Nephron (organoid): ENCODE measurements around the gene ABCA9.
A peak's percentile ranks its signal among the peaks of the same experiment; 100 is the strongest.

Experiments
- H3K27ac Mint-ChIP-seq, 3 experiments: 2 replicates each; pipeline ENCODE4 v1.8.0; 2020; ENCODE audit warnings: mixed read lengths in 3 of 3, mild to moderate bottlenecking in 2 of 3, moderate library complexity in 1 of 3
- H3K27me3 Mint-ChIP-seq: 2 replicates; pipeline ENCODE4 v1.8.0; 2021; ENCODE audit warnings: low read depth, mild to moderate bottlenecking, moderate library complexity, mixed read lengths
- H3K36me3 Mint-ChIP-seq: 2 replicates; pipeline ENCODE4 v1.8.0; 2020; ENCODE audit warnings: low read depth, mixed read lengths
- H3K4me1 Mint-ChIP-seq: 2 replicates; pipeline ENCODE4 v1.8.0; 2020; ENCODE audit warnings: mixed read lengths
- H3K4me3 Mint-ChIP-seq, 3 experiments: 2 replicates each; pipeline ENCODE4 v1.8.0; 2020; ENCODE audit warnings: mild to moderate bottlenecking in 3 of 3, mixed read lengths in 3 of 3, moderate library complexity in 2 of 3
- H3K9me3 Mint-ChIP-seq: 2 replicates; pipeline ENCODE4 v1.8.0; 2020; ENCODE audit warnings: mixed read lengths
- TF ChIP-seq, protein P1 (sequence below), 3 experiments: fragments of 200-600 bp; sonication (generic); IDR thresholded peaks; one replicate each; pipeline ENCODE4 v1.5.0; 2021; ENCODE audit warnings: antibody characterized with exemption in 3 of 3; ENCODE audit not compliant: unreplicated experiment in 3 of 3

The ABCA9 gene, protein sequence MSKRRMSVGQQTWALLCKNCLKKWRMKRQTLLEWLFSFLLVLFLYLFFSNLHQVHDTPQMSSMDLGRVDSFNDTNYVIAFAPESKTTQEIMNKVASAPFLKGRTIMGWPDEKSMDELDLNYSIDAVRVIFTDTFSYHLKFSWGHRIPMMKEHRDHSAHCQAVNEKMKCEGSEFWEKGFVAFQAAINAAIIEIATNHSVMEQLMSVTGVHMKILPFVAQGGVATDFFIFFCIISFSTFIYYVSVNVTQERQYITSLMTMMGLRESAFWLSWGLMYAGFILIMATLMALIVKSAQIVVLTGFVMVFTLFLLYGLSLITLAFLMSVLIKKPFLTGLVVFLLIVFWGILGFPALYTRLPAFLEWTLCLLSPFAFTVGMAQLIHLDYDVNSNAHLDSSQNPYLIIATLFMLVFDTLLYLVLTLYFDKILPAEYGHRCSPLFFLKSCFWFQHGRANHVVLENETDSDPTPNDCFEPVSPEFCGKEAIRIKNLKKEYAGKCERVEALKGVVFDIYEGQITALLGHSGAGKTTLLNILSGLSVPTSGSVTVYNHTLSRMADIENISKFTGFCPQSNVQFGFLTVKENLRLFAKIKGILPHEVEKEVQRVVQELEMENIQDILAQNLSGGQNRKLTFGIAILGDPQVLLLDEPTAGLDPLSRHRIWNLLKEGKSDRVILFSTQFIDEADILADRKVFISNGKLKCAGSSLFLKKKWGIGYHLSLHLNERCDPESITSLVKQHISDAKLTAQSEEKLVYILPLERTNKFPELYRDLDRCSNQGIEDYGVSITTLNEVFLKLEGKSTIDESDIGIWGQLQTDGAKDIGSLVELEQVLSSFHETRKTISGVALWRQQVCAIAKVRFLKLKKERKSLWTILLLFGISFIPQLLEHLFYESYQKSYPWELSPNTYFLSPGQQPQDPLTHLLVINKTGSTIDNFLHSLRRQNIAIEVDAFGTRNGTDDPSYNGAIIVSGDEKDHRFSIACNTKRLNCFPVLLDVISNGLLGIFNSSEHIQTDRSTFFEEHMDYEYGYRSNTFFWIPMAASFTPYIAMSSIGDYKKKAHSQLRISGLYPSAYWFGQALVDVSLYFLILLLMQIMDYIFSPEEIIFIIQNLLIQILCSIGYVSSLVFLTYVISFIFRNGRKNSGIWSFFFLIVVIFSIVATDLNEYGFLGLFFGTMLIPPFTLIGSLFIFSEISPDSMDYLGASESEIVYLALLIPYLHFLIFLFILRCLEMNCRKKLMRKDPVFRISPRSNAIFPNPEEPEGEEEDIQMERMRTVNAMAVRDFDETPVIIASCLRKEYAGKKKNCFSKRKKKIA (N-terminal part only)

DNA sequence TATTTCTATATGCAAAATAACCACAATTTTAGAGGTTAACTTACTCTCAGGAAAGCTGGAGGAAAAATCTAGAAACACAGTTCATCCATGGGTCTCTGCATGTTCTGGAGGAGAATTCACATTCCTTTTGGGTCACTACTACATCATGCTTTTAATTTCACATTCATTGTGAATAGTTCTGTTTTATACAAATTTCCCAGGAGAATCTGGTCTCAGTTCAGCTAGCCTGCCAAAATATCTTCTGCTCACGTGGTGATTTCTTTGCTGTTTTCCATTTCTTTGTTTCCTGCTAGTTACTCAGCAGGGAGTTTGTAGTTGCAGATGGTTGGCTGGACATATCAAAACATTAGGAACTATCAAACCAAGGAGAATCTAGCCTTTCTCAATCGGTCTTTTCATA, at the start of gene ABCA9:
Gene ABCA9, minus strand, starts transcription at position 106 of the 400 bp plus-strand sequence. CDS start 9,801 bp downstream, outside the sequence.
- peaks cover 13% of the 10 kb centered on the region for H3K9me3 Mint-ChIP-seq
- H3K27ac Mint-ChIP-seq, result peak within 1 kb of the TSS; percentile 91 to 98 (median 91)
- H3K27me3 Mint-ChIP-seq, result no peaks in the 10 kb centered on the region
- TF ChIP-seq, protein P1, sequence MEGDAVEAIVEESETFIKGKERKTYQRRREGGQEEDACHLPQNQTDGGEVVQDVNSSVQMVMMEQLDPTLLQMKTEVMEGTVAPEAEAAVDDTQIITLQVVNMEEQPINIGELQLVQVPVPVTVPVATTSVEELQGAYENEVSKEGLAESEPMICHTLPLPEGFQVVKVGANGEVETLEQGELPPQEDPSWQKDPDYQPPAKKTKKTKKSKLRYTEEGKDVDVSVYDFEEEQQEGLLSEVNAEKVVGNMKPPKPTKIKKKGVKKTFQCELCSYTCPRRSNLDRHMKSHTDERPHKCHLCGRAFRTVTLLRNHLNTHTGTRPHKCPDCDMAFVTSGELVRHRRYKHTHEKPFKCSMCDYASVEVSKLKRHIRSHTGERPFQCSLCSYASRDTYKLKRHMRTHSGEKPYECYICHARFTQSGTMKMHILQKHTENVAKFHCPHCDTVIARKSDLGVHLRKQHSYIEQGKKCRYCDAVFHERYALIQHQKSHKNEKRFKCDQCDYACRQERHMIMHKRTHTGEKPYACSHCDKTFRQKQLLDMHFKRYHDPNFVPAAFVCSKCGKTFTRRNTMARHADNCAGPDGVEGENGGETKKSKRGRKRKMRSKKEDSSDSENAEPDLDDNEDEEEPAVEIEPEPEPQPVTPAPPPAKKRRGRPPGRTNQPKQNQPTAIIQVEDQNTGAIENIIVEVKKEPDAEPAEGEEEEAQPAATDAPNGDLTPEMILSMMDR (IDR thresholded peaks at IDR 0.05; ENCODE audit: unreplicated experiment in 3 of 3), result no peak
- peaks cover 10% of the 10 kb centered on the region for H3K36me3 Mint-ChIP-seq
- peaks cover 45% of the 10 kb centered on the region for H3K4me1 Mint-ChIP-seq
- H3K4me3 Mint-ChIP-seq, result peak within 1 kb of the TSS in 2 of 3 experiments; percentile 15 to 34

DNA sequence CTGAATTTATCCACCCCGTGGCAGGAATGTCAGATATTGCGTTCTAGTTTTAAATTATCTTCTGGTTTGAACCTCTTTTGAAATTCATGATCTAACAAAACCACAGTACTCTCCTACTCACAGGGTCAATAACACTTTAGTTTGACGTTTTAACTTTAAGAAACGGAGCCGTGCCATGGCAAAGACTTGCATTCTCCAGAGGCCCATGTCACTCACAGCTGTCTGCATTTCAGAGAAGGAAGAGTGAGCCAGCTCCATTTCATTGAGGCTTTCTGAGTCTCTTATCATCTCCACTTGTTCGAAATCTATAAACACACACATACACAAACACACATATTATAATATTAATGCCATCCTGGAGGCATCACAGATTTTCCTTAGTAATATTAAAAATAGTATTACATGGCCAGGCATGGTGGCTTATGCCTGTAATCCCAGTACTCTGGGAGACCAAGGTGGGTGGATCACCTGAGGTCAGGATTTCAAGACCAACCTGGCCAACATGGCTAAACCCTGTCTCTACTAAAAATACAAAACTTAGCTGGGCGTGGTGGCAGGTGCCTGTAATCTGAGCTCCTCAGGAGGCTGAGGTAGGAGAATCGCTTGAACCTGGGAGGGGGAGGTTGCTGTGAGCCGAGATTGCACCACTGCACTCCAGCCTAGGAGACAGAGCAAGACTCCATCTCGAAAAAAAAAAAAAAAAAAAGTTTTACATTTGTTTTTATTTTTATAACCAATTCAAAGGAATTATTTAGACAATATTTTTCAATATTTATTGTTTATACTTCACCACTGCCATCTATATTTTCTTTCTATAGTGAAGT, 45.4 kb upstream of the ABCA9 start:
- Mint-ChIP-seq H3K9me3 (no peaks in the 10 kb centered on the region), H3K4me1 (no peaks in the 10 kb centered on the region), H3K27me3 (no peaks in the 10 kb centered on the region), H3K4me3 (no peak overlapping the region), H3K27ac (no peak overlapping the region), H3K36me3 (no peaks in the 10 kb centered on the region)
- TF ChIP-seq, protein P1 (IDR thresholded peaks at IDR 0.05; ENCODE audit: unreplicated experiment in 3 of 3), result no peak

DNA sequence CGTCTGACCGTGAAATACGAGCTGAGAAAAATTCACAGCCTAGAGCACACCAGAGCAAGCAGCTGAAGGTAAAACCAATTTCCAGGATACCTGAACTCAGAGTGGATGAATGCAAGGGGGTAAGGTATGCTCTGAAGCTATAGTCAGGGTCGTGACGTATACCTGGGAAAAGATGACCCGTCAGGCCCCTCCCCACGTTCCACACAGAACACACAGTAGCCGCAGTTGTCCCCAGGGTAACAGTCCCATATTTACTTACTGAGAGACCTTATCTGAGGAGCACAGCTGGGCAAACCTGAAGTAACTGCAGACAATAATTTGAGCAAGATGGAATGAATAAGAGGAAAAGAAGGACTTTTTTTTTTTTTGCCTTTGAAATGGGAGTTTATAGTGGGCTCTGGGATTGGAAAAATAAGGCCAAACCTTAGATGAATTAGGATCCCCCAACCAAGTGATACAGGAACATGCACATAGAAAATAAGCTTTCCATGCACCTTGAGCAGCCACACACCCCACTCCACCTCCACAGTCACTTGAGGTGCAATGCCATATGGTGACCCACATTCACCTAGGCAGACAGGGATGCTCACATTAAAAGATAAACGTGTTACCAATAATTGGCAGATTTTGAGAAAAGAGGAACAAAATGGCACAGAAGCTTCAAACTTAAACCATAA, 43.0 kb upstream of the ABCA9 start:
- no peaks in the 10 kb centered on the region for H3K27me3 Mint-ChIP-seq
- no peak overlapping the region for H3K27ac Mint-ChIP-seq
- no peaks in the 10 kb centered on the region for H3K9me3 Mint-ChIP-seq
- no peak overlapping the region for H3K4me3 Mint-ChIP-seq
- TF ChIP-seq, protein P1 (IDR thresholded peaks at IDR 0.05; ENCODE audit: unreplicated experiment in 3 of 3), result no peak
- H3K36me3 Mint-ChIP-seq, result no peaks in the 10 kb centered on the region
- no peaks in the 10 kb centered on the region for H3K4me1 Mint-ChIP-seq

DNA sequence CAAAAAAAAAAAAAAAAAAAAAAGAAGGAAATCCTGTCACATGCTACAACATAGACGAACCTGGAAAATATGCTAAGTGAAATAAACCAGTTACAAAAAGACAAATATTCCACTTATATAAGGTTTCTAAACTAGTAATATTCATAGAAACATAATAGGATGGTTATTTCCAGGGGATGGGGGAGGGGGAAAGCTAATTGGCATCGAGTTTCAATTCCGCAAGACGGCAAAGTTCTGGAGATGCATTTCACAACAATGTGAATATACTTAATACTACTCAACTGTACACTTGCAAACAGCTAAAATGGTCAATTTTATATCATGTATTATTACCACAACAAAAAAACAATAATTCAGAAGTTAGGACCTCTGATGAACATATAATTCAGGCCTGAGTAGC, 37.9 kb upstream of the ABCA9 start:
- Mint-ChIP-seq H3K36me3 (no peaks in the 10 kb centered on the region), H3K4me1 (no peaks in the 10 kb centered on the region), H3K4me3 (no peak overlapping the region), H3K9me3 (no peaks in the 10 kb centered on the region), H3K27ac (no peak overlapping the region), H3K27me3 (no peaks in the 10 kb centered on the region)
- TF ChIP-seq, protein P1 (IDR thresholded peaks at IDR 0.05; ENCODE audit: unreplicated experiment in 3 of 3), result no peak
